Epithelial cell of esophagus (primary cell): ENCODE results near the gene NPTXR.
A peak's percentile ranks its signal among the peaks of the same experiment; 100 is the strongest.

ENCODE experiments used
- DNase-seq: peaks from one replicate; pipeline ENCODE4 v3.0.0; 2010; ENCODE audit warnings: low read depth
- H3K4me3 ChIP-seq: 2 replicates; pipeline ENCODE4 v1.5.1; 2011; ENCODE audit warnings: mild to moderate bottlenecking, low read length, control low read depth
- TF ChIP-seq, protein P1 (sequence below): IDR thresholded peaks from 2 replicates; pipeline ENCODE4 v1.5.1; 2011; ENCODE audit warnings: low read depth, mild to moderate bottlenecking, low read length, control low read depth, inconsistent platforms; ENCODE audit not compliant: insufficient read depth; ENCODE audit errors: missing control alignments

NPTXR gene

DNA sequence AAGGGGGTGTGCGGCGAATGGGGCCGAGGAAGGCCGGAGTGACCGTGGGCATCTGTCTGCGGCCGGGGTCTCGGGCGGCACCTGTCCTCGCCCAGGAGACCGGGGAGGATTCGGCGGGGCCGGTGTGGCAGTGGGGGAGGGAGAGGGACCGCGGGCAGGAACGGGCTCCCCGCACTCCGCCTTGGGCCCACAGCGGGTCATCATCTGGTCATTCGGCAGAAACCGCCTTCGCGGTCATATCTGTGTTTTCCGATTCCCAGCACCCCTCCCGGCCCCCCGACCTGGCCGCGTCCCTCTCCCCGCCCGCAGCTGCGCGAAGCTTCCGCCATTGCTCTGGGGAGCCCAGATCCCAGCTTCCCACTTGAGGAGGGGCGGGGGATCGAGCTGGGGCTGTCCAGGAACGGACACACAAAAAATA, 29.0 kb upstream of the NPTXR start:
- TF ChIP-seq, protein P1, sequence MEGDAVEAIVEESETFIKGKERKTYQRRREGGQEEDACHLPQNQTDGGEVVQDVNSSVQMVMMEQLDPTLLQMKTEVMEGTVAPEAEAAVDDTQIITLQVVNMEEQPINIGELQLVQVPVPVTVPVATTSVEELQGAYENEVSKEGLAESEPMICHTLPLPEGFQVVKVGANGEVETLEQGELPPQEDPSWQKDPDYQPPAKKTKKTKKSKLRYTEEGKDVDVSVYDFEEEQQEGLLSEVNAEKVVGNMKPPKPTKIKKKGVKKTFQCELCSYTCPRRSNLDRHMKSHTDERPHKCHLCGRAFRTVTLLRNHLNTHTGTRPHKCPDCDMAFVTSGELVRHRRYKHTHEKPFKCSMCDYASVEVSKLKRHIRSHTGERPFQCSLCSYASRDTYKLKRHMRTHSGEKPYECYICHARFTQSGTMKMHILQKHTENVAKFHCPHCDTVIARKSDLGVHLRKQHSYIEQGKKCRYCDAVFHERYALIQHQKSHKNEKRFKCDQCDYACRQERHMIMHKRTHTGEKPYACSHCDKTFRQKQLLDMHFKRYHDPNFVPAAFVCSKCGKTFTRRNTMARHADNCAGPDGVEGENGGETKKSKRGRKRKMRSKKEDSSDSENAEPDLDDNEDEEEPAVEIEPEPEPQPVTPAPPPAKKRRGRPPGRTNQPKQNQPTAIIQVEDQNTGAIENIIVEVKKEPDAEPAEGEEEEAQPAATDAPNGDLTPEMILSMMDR, result no peak
- peak overlapping the region; percentile 55 for H3K4me3 ChIP-seq
- no peak for DNase-seq

DNA sequence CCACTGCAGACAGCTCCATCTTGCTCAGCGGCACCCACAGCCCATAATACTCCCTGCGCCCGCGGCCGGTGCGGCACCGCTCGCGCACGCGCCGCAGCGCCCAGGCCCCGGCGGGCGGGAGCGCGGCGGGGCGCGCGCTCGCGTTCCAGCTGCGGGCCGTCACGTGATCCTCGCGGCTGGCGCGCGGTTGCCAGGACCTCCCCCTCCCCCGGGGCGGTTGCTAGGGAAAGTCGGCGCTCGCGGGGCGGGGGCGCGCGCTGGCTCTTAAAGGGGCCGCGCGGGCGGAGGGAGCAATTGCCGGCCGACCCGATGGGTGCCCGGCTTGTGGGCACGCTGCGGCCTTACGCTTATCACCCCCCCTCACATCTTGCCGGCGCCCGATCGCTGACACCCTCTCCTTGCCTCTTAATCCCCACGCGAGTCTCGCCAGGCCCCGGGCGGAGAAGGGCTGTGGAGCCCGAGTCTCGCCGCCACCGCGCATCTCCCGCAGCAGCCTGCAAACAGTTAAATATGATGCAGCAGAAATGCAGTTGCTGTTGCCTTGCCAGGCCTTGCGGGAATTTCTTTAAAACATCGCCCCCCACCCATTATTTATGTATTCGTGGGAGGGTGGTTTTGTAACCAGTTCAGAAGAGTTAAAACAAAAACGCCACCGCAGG, 28.5 kb upstream of the NPTXR start, which contains the start of gene CBX6:
Gene CBX6 (minus strand): TSS at position 45 of the 659 bp plus-strand sequence. CDS start 26 bp downstream, at position 19.
- TF ChIP-seq, protein P1, result no peak
- peak; percentile 86 for DNase-seq
- peak within 1 kb of the TSS; percentile 57 for H3K4me3 ChIP-seq

DNA sequence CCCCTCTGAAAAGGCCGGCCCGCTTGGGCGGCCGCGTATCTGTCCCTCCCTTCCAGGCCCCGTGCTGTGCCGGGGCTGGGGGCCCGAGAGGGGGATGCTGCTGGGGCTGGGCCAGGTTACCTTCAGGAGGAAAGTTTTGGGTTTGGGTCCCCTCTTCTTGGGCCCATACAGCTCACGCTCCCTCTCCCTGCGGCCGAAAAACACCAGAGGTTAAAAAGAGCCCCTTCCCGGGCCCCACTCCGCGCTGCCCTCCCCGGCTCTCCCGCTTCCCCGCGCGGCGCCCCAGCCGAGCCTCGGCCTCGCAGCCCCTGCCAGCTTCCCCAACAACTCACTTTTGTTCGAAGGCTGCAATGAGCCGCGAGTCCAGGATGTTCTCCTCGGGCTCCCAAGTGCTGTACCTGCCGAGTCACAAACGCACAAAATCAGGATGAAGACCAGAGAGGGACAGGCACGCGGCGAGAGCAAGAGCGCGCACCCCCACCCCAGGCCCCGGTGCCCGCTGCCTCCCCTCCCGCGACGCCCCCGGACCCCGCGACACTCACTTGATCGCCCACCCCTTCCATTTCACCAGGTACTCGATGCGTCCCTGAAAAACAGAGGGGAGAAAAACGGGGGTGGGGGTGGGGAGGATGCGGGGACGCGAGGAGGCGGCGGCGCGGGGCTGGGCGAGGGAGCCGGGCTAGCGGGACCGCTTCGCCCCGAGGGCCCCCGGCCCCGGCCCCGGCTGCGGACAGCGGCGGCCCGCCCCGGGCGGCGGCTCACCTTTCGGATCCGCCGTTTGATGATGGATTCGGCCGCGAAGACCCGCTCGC, 27.7 kb upstream of the NPTXR start:
- TF ChIP-seq, protein P1, result no peak
- no peak for DNase-seq
- peak overlapping the region; percentile 57 for H3K4me3 ChIP-seq

DNA sequence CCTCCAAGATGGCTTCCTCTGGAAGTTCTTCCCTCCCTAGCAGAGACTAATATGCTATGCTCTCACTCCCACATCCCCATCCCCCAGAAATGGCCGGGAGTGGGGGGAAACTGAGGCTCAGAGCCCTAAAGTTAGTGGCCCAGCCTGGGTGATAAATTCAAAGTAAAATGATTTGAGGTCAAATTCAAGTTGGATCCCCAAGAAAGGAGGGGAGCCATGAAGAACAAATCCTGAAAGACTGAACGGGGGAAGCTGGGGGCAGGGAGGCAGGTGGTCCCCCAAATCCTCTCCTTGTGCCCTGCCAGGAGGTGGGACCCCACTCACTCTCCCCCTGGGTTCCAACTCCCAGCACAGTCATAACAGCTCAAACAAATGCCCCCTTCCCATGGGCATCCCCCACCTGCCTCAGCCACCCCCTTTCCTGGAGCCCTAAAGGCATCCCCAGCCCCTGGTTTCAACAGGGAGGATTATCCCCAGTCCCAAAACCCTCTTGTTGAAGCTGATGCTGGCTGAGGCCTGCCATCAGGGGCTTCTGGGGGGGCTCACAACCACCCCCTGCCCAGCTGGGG, 27.0 kb upstream of the NPTXR start:
- no peak for DNase-seq
- TF ChIP-seq, protein P1, result no peak
- peak overlapping the region; percentile 57 for H3K4me3 ChIP-seq

DNA sequence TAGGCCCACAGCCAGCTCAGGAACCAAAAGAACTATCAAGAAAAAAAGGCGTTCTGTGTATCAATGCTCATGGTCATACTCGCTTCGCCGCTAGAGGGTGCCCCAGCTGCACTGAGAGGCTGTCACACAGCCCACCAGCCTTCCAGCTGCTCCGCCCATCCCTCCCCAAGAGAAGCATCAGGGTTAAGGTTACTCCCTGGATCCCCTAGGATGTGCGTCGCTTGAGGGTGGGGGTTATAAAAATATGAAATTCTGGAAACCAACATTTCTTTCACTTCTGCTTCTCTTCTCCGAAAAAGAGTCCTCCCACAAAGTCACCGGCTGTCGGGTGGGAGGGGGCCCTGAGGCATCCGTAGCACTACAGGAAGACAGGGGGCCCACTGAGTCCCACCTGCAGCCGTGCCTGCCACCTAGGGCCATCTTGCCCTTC, 26.5 kb upstream of the NPTXR start:
- TF ChIP-seq, protein P1, result peak; percentile 91
- H3K4me3 ChIP-seq, result peak overlapping the region; percentile 22
- peak; percentile 77 for DNase-seq

DNA sequence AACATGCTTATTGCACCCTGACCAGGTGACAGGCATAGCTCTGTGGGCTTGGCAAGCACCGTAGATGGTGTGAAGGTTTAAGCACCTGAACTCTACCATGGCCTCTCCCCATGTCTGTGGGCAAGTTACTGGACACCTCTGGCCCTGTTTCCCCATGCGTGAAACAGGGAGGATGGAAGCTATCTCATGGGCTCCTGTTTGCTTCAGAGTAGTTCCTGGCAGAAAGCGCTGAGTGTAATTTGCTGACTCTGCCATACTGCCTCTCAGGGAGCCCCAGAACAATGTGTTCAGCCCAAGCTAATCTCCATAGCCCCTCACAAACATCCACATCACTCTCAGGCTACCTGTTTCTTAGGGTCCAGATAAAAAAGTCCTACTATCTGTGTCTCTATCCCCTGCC, 25.8 kb upstream of the NPTXR start:
- H3K4me3 ChIP-seq, result no peak overlapping the region
- DNase-seq, result no peak
- TF ChIP-seq, protein P1, result no peak
